ENCODE measurements around the gene STXBP5L. TPM values are rescaled to one million over a fixed set of nuclear protein-coding genes. Genes with fewer than 3 reads are reported as not detected.

The STXBP5L gene
- total and polyA plus RNA-seq, 2 donors from 2014 or later = not detected

DNA sequence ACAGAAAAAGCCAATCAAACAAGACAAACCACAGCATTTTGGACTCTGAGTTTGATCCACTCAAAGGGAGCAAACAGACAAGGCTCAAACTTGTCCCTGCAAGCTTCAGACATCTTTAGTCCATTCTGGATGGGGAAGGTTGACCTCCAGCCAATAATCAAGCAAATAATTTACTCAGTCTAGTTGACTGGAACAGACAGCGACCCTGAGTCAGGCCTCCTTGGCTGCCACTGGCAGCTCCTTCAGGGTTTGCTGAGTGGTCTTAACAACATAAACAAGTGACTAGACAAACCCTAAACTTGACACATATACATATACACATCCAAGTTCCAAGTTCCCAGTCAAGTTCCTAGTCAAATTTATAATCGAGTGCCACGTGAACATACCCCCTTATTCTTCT, 323.9 kb downstream of the STXBP5L start:
- TF ChIP-seq, protein P1, sequence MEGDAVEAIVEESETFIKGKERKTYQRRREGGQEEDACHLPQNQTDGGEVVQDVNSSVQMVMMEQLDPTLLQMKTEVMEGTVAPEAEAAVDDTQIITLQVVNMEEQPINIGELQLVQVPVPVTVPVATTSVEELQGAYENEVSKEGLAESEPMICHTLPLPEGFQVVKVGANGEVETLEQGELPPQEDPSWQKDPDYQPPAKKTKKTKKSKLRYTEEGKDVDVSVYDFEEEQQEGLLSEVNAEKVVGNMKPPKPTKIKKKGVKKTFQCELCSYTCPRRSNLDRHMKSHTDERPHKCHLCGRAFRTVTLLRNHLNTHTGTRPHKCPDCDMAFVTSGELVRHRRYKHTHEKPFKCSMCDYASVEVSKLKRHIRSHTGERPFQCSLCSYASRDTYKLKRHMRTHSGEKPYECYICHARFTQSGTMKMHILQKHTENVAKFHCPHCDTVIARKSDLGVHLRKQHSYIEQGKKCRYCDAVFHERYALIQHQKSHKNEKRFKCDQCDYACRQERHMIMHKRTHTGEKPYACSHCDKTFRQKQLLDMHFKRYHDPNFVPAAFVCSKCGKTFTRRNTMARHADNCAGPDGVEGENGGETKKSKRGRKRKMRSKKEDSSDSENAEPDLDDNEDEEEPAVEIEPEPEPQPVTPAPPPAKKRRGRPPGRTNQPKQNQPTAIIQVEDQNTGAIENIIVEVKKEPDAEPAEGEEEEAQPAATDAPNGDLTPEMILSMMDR (IDR thresholded peaks at IDR 0.05; ENCODE audit: borderline replicate concordance, extremely low read depth, insufficient read depth) = no peak
- Histone ChIP-seq H3K9me3 (ENCODE audit: control insufficient read depth in 2 of 3, insufficient read depth in 1 of 3, low read length in 3 of 3) (no peaks in the 10 kb centered on the region), H3K36me3 (ENCODE audit: control insufficient read depth in 2 of 3, insufficient read depth in 3 of 3, low read length in 3 of 3) (no peaks in the 10 kb centered on the region), H3K27ac (ENCODE audit: low read depth in 2 of 2, low read length in 2 of 2) (no peak overlapping the region), H3K9ac (ENCODE audit: low read length in 3 of 3) (no peak overlapping the region), H3K27me3 (ENCODE audit: control insufficient read depth, insufficient read depth, low read length) (no peaks in the 10 kb centered on the region), H3K4me1 (ENCODE audit: control insufficient read depth in 2 of 3, insufficient read depth in 2 of 3, low read depth in 1 of 3, low read length in 3 of 3) (no peaks in the 10 kb centered on the region), H3K4me3 (ENCODE audit: low read length in 3 of 3) (no peak overlapping the region)
- intact Hi-C loops (cut with DNase I) = no loop called here
- DNase-seq = no peak
- no peak for FAIRE-seq

DNA sequence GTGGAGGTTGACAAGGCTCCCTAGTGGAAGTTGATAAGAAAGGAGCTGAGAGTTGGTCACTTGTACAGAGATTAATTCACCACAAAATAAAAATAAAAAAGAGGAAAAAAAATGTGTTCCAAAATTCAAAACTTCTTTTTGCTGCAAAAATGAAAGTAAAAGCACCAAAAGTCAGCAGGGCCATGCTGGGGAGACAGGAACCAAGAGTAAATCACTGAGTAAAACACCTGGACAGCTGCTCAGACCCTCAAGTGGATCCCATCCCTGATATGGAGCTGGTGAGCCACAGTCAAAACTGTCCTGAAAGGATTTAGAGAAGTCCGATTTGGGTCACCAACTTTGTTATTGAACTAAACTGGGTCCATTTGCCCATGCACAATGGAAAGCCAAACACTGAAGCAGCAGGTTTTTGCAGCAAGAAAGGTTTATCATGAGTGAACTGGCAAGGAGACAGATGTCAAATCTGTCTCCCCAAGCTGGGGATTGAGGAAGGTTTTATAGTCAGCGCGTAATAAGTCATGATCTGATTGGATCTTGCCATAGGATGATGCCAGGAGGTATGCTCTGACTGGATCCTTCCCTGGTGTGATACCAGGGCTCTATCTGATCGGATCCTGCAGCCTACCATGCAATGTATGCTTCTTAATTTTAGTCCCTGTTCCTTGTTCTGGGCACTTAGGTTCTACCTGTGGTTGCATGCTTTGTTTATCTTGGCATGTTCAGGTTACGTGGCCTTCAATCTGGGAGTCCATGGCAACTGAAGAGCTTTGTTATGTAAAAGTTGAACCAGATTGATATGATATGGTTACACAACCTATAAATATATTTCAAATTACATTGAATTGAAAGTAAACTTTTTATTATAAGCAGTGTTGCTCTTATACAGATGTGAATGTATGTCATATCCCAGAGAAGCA, 324.6 kb downstream of the STXBP5L start:
- FAIRE-seq = no peak
- Histone ChIP-seq H3K9ac (ENCODE audit: low read length in 3 of 3) (no peak overlapping the region), H3K36me3 (ENCODE audit: control insufficient read depth in 2 of 3, insufficient read depth in 3 of 3, low read length in 3 of 3) (no peaks in the 10 kb centered on the region), H3K27me3 (ENCODE audit: control insufficient read depth, insufficient read depth, low read length) (no peaks in the 10 kb centered on the region), H3K9me3 (ENCODE audit: control insufficient read depth in 2 of 3, insufficient read depth in 1 of 3, low read length in 3 of 3) (no peaks in the 10 kb centered on the region), H3K4me1 (ENCODE audit: control insufficient read depth in 2 of 3, insufficient read depth in 2 of 3, low read depth in 1 of 3, low read length in 3 of 3) (no peaks in the 10 kb centered on the region), H3K4me3 (ENCODE audit: low read length in 3 of 3) (no peak overlapping the region), H3K27ac (ENCODE audit: low read depth in 2 of 2, low read length in 2 of 2) (no peak overlapping the region)
- no peak for DNase-seq
- intact Hi-C loops (cut with DNase I) = no loop called here
- TF ChIP-seq, protein P1 (IDR thresholded peaks at IDR 0.05; ENCODE audit: borderline replicate concordance, extremely low read depth, insufficient read depth) = no peak

DNA sequence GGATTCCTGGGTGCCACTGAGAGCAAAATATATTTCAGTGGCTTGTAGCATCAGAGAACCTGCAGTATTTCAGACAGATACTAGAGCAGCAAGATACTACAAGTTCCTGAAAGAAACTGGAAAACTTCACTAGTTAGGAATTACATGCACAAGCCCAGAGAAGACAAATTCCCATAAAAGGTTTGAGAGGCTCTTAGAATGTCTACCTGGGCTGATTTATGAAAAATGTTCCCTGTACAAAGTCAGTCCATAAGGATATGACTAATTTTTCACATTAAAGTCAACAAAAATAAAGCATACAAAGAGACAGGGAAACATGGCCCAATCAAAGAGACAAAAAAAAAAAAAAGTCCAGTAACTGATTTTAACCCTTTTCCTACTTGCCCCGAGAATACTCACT, 335.2 kb downstream of the STXBP5L start:
- Histone ChIP-seq H3K36me3 (ENCODE audit: control insufficient read depth in 2 of 3, insufficient read depth in 3 of 3, low read length in 3 of 3) (no peaks in the 10 kb centered on the region), H3K9me3 (ENCODE audit: control insufficient read depth in 2 of 3, insufficient read depth in 1 of 3, low read length in 3 of 3) (peaks cover 0 to 6% (median 2%) of the 10 kb centered on the region in 3 donors), H3K27ac (ENCODE audit: low read depth in 2 of 2, low read length in 2 of 2) (no peak overlapping the region), H3K4me1 (ENCODE audit: control insufficient read depth in 2 of 3, insufficient read depth in 2 of 3, low read depth in 1 of 3, low read length in 3 of 3) (no peaks in the 10 kb centered on the region), H3K27me3 (ENCODE audit: control insufficient read depth, insufficient read depth, low read length) (no peaks in the 10 kb centered on the region), H3K9ac (ENCODE audit: low read length in 3 of 3) (no peak overlapping the region), H3K4me3 (ENCODE audit: low read length in 3 of 3) (no peak overlapping the region)
- TF ChIP-seq, protein P1 (IDR thresholded peaks at IDR 0.05; ENCODE audit: borderline replicate concordance, extremely low read depth, insufficient read depth) = no peak
- FAIRE-seq (no peak), DNase-seq (no peak)
- intact Hi-C loops (cut with DNase I) = no loop called here
